GM23338 (cell line): ENCODE data around the gene LRRC42.

Experiments
- CREB1 ChIP-seq: fragments of 250-450 bp; sonication (Bioruptor Pico); IDR thresholded peaks from 2 replicates; pipeline ENCODE4 v1.5.0; 2020; ENCODE audit warnings: low read depth, mild to moderate bottlenecking, moderate library complexity
- CTCF ChIP-seq, 2 experiments: fragments of 200-600 bp in 1 of 2; sonication (generic) in 1 of 2; conservative IDR thresholded peaks; 2 replicates each; pipeline versions ENCODE4 v1.5.1 to v1.6.1; 2016 to 2017; ENCODE audit warnings: antibody characterized with exemption in 2 of 2, low read depth in 2 of 2, mild to moderate bottlenecking in 2 of 2, moderate library complexity in 1 of 2
- ETS1 ChIP-seq: IDR thresholded peaks from 2 replicates; pipeline ENCODE4 v1.6.1; 2016; ENCODE audit warnings: antibody characterized with exemption
- EZH2 ChIP-seq: fragments of 200-600 bp; sonication (generic); IDR thresholded peaks from one replicate; pipeline ENCODE4 v1.8.0; 2017; ENCODE audit warnings: antibody characterized with exemption, mild to moderate bottlenecking, low read depth; ENCODE audit not compliant: unreplicated experiment
- EZH2phosphoT487 ChIP-seq: fragments of 200-600 bp; sonication (generic); IDR thresholded peaks from one replicate; pipeline ENCODE4 v1.8.1; 2018; ENCODE audit warnings: antibody characterized with exemption; ENCODE audit not compliant: unreplicated experiment
- JUNB ChIP-seq: IDR thresholded peaks from one replicate; pipeline ENCODE4 v1.6.1; 2016; ENCODE audit warnings: antibody characterized with exemption; ENCODE audit not compliant: unreplicated experiment
- POLR2AphosphoS5 ChIP-seq: IDR thresholded peaks from 2 replicates; pipeline ENCODE4 v1.6.1; 2016; ENCODE audit warnings: antibody characterized with exemption, low read depth
- REST ChIP-seq: IDR thresholded peaks from one replicate; pipeline ENCODE4 v1.6.1; 2018; ENCODE audit warnings: antibody characterized with exemption; ENCODE audit not compliant: unreplicated experiment
- ZNF462 ChIP-seq: fragments of 250-450 bp; sonication (Bioruptor Pico); IDR thresholded peaks from 2 replicates; pipeline ENCODE4 v1.5.0; 2020; ENCODE audit warnings: mild to moderate bottlenecking, moderate library complexity

GRCh38 chr1:53905509-53905908, 40.6 kb upstream of the LRRC42 start:
- TF ChIP-seq JUNB (no peak), CTCF (conservative IDR thresholded peaks at IDR 0.05; ENCODE audit: low read depth in 2 of 2) (no peak), POLR2AphosphoS5 (no peak), CREB1 (CRISPR knock-in tag) (no peak), ZNF462 (no peak), REST (no peak), EZH2 (no peak), ETS1 (no peak), EZH2phosphoT487 (no peak)
